GM23338 (cell line): ENCODE measurements around the gene ARRDC5.

Experiments
- CREB1 ChIP-seq: fragments of 250-450 bp; sonication (Bioruptor Pico); IDR thresholded peaks from 2 replicates; pipeline ENCODE4 v1.5.0; 2020; ENCODE audit warnings: low read depth, mild to moderate bottlenecking, moderate library complexity
- CTCF ChIP-seq, 2 experiments: fragments of 200-600 bp in 1 of 2; sonication (generic) in 1 of 2; conservative IDR thresholded peaks; 2 replicates each; pipeline versions ENCODE4 v1.5.1 to v1.6.1; 2016 to 2017; ENCODE audit warnings: antibody characterized with exemption in 2 of 2, low read depth in 2 of 2, mild to moderate bottlenecking in 2 of 2, moderate library complexity in 1 of 2
- ETS1 ChIP-seq: IDR thresholded peaks from 2 replicates; pipeline ENCODE4 v1.6.1; 2016; ENCODE audit warnings: antibody characterized with exemption
- EZH2 ChIP-seq: fragments of 200-600 bp; sonication (generic); IDR thresholded peaks from one replicate; pipeline ENCODE4 v1.8.0; 2017; ENCODE audit warnings: antibody characterized with exemption, mild to moderate bottlenecking, low read depth; ENCODE audit not compliant: unreplicated experiment
- EZH2phosphoT487 ChIP-seq: fragments of 200-600 bp; sonication (generic); IDR thresholded peaks from one replicate; pipeline ENCODE4 v1.8.1; 2018; ENCODE audit warnings: antibody characterized with exemption; ENCODE audit not compliant: unreplicated experiment
- JUNB ChIP-seq: IDR thresholded peaks from one replicate; pipeline ENCODE4 v1.6.1; 2016; ENCODE audit warnings: antibody characterized with exemption; ENCODE audit not compliant: unreplicated experiment
- POLR2AphosphoS5 ChIP-seq: IDR thresholded peaks from 2 replicates; pipeline ENCODE4 v1.6.1; 2016; ENCODE audit warnings: antibody characterized with exemption, low read depth
- STAT1 ChIP-seq: IDR thresholded peaks from one replicate; pipeline ENCODE4 v1.6.1; 2016; ENCODE audit warnings: antibody characterized with exemption; ENCODE audit not compliant: unreplicated experiment
- ZNF114 ChIP-seq: fragments of 250-450 bp; sonication (Bioruptor Pico); IDR thresholded peaks from 2 replicates; pipeline ENCODE4 v1.5.0; 2020; ENCODE audit warnings: mild to moderate bottlenecking, moderate library complexity
- ZNF331 ChIP-seq: fragments of 250-450 bp; sonication (Bioruptor Pico); IDR thresholded peaks from 2 replicates; pipeline ENCODE4 v1.5.0; 2020; ENCODE audit warnings: low read depth, mild to moderate bottlenecking, moderate library complexity
- TF ChIP-seq, protein P1 (sequence below): IDR thresholded peaks from one replicate; pipeline ENCODE4 v1.6.1; 2018; ENCODE audit warnings: antibody characterized with exemption; ENCODE audit not compliant: unreplicated experiment

GRCh38 chr19:4852484-4852883, 50.2 kb downstream of the ARRDC5 start:
- no peak for TF ChIP-seq CTCF (conservative IDR thresholded peaks at IDR 0.05; ENCODE audit: low read depth in 2 of 2)
- no peak for TF ChIP-seq EZH2phosphoT487
- no peak for TF ChIP-seq CREB1
- TF ChIP-seq EZH2 = no peak
- TF ChIP-seq, protein P1, sequence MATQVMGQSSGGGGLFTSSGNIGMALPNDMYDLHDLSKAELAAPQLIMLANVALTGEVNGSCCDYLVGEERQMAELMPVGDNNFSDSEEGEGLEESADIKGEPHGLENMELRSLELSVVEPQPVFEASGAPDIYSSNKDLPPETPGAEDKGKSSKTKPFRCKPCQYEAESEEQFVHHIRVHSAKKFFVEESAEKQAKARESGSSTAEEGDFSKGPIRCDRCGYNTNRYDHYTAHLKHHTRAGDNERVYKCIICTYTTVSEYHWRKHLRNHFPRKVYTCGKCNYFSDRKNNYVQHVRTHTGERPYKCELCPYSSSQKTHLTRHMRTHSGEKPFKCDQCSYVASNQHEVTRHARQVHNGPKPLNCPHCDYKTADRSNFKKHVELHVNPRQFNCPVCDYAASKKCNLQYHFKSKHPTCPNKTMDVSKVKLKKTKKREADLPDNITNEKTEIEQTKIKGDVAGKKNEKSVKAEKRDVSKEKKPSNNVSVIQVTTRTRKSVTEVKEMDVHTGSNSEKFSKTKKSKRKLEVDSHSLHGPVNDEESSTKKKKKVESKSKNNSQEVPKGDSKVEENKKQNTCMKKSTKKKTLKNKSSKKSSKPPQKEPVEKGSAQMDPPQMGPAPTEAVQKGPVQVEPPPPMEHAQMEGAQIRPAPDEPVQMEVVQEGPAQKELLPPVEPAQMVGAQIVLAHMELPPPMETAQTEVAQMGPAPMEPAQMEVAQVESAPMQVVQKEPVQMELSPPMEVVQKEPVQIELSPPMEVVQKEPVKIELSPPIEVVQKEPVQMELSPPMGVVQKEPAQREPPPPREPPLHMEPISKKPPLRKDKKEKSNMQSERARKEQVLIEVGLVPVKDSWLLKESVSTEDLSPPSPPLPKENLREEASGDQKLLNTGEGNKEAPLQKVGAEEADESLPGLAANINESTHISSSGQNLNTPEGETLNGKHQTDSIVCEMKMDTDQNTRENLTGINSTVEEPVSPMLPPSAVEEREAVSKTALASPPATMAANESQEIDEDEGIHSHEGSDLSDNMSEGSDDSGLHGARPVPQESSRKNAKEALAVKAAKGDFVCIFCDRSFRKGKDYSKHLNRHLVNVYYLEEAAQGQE = no peak
- no peak for TF ChIP-seq JUNB
- no peak for TF ChIP-seq POLR2AphosphoS5
- TF ChIP-seq ZNF331 (CRISPR knock-in tag) = no peak
- TF ChIP-seq STAT1 = no peak
- TF ChIP-seq ETS1 = no peak
- TF ChIP-seq ZNF114 = no peak
